Endodermal cell (in vitro differentiated cells): ENCODE data around the gene RPTOR. TPM values are rescaled to one million over a fixed set of nuclear protein-coding genes. Genes with fewer than 3 reads are reported as not detected.

Experiments
- DNase-seq: peaks from one replicate; pipeline ENCODE4 v3.0.0-alpha.2; 2017
- H3K27ac ChIP-seq: 2 replicates; pipeline ENCODE4 v1.5.1; 2013; ENCODE audit warnings: mild to moderate bottlenecking, low read depth, low read length, moderate library complexity
- H3K27me3 ChIP-seq: 2 replicates; pipeline ENCODE4 v1.6.1; 2013; ENCODE audit warnings: mild to moderate bottlenecking, low read length, moderate library complexity; ENCODE audit not compliant: insufficient read depth, control insufficient read depth, poor library complexity, severe bottlenecking
- H3K36me3 ChIP-seq: 2 replicates; pipeline ENCODE4 v1.7.0; 2013; ENCODE audit warnings: mild to moderate bottlenecking, low read length, moderate library complexity; ENCODE audit not compliant: control insufficient read depth, insufficient read depth
- H3K4me1 ChIP-seq: one replicate; pipeline ENCODE4 v1.7.0; 2013; ENCODE audit warnings: low read length; ENCODE audit not compliant: control insufficient read depth, insufficient read depth
- H3K4me3 ChIP-seq: 2 replicates; pipeline ENCODE4 v1.5.1; 2013; ENCODE audit warnings: mild to moderate bottlenecking, low read length, moderate library complexity
- H3K9ac ChIP-seq: 2 replicates; pipeline ENCODE4 v1.6.1; 2013; ENCODE audit warnings: mild to moderate bottlenecking, low read length, moderate library complexity; ENCODE audit not compliant: poor library complexity, severe bottlenecking; ENCODE audit errors: extremely low read depth
- H3K9me3 ChIP-seq: 2 replicates; pipeline ENCODE4 v1.6.1; 2013; ENCODE audit warnings: mild to moderate bottlenecking, low read length, moderate library complexity; ENCODE audit not compliant: control insufficient read depth
- H3K27ac Mint-ChIP-seq: 2 replicates; pipeline ENCODE4 v1.8.0; 2020; ENCODE audit warnings: mixed read lengths
- H3K27me3 Mint-ChIP-seq: 2 replicates; pipeline ENCODE4 v1.8.0; 2021; ENCODE audit warnings: mild to moderate bottlenecking, mixed read lengths; ENCODE audit not compliant: insufficient read depth
- H3K36me3 Mint-ChIP-seq: 2 replicates; pipeline ENCODE4 v1.8.0; 2020; ENCODE audit warnings: low read depth, mixed read lengths
- H3K4me1 Mint-ChIP-seq: 2 replicates; pipeline ENCODE4 v1.8.0; 2020; ENCODE audit warnings: mixed read lengths
- H3K4me3 Mint-ChIP-seq: 2 replicates; pipeline ENCODE4 v1.8.0; 2020; ENCODE audit warnings: mild to moderate bottlenecking, moderate library complexity, mixed read lengths
- H3K9me3 Mint-ChIP-seq: 2 replicates; pipeline ENCODE4 v1.8.0; 2020; ENCODE audit warnings: mild to moderate bottlenecking, mixed read lengths
- CTCF ChIP-seq: fragments of 200-600 bp; sonication (generic); conservative IDR thresholded peaks from 2 replicates; pipeline ENCODE4 v1.5.0; 2021; ENCODE audit warnings: antibody characterized with exemption, mild to moderate bottlenecking
- WGBS, 2 experiments: methylation state at CpG; one replicate each; pipeline versions ENCODE4 v1.1.5 to v1.1.7; 2013; ENCODE audit warnings: missing lambda C conversion rate in 2 of 2, mixed read lengths in 1 of 2; ENCODE audit not compliant: insufficient coverage in 1 of 2, insufficient read length in 1 of 2; 5-methylcytosine and 5-hydroxymethylcytosine counted together
- total RNA-seq, 2 donors: library from RNA; stranded (reverse); fragmentation: NEBNext Ultra II Directional in 1 of 2; extraction: Animal tissue kit (Norgen Biotek cat#: 25700) in 1 of 2; gene quantifications; 2 replicates in 1 of 2; 3 replicates in 1 of 2; pipeline ENCODE4 v1.2.1, GENCODE V29; 2021

RPTOR gene
- total RNA-seq, 2 donors from 2014 or later: 45.1 to 53.4 TPM

GRCh38 chr17:80751946-80752581, 207.4 kb downstream of the RPTOR start:
- Histone ChIP-seq H3K27ac (peak overlapping the region; percentile 72), H3K9ac (no peak overlapping the region), H3K4me1 (no peaks in the 10 kb centered on the region), H3K9me3 (no peaks in the 10 kb centered on the region), H3K36me3 (peaks cover 23% of the 10 kb centered on the region), H3K4me3 (no peak overlapping the region), H3K27me3 (no peaks in the 10 kb centered on the region)
- no peak for TF ChIP-seq CTCF
- Mint-ChIP-seq H3K9me3 (no peaks in the 10 kb centered on the region), H3K4me3 (no peak overlapping the region), H3K27me3 (no peaks in the 10 kb centered on the region), H3K36me3 (peaks cover 20% of the 10 kb centered on the region), H3K27ac (peak overlapping the region; percentile 12), H3K4me1 (peaks cover 8% of the 10 kb centered on the region)
- WGBS, 2 experiments: 72 to 84% methylated on average over 4 to 6 of the region's 6 CpGs
- no peak for DNase-seq

GRCh38 chr17:80753685-80754345, 209.2 kb downstream of the RPTOR start:
- H3K4me1 Mint-ChIP-seq: peaks cover 8% of the 10 kb centered on the region
- Histone ChIP-seq H3K4me1 (no peaks in the 10 kb centered on the region), H3K27me3 (no peaks in the 10 kb centered on the region), H3K9me3 (no peaks in the 10 kb centered on the region), H3K4me3 (no peak overlapping the region), H3K27ac (no peak overlapping the region), H3K9ac (no peak overlapping the region), H3K36me3 (peaks cover 23% of the 10 kb centered on the region)
- no peak for DNase-seq
- no peak overlapping the region for H3K27ac Mint-ChIP-seq
- WGBS, 2 experiments: 92% methylated on average over 10 to 17 of the region's 17 CpGs
- TF ChIP-seq CTCF: no peak
- no peak overlapping the region for H3K4me3 Mint-ChIP-seq
- H3K27me3 Mint-ChIP-seq: no peaks in the 10 kb centered on the region
- peaks cover 13% of the 10 kb centered on the region for H3K36me3 Mint-ChIP-seq
- H3K9me3 Mint-ChIP-seq: no peaks in the 10 kb centered on the region

- H3K27ac ChIP-seq: no peak overlapping the region
- Mint-ChIP-seq H3K4me1 (peaks cover 8% of the 10 kb centered on the region), H3K27ac (no peak overlapping the region), H3K36me3 (peaks cover 13% of the 10 kb centered on the region), H3K27me3 (no peaks in the 10 kb centered on the region), H3K9me3 (no peaks in the 10 kb centered on the region), H3K4me3 (no peak overlapping the region)
- no peaks in the 10 kb centered on the region for H3K9me3 ChIP-seq
- no peak overlapping the region for H3K9ac ChIP-seq
- no peaks in the 10 kb centered on the region for H3K4me1 ChIP-seq
- 78 to 82% methylated on average over 6 to 9 of the region's 9 CpGs for WGBS, 2 experiments
- no peaks in the 10 kb centered on the region for H3K27me3 ChIP-seq
- no peak for DNase-seq
- no peak overlapping the region for H3K4me3 ChIP-seq
- no peak for TF ChIP-seq CTCF
- H3K36me3 ChIP-seq: peaks cover 23% of the 10 kb centered on the region
These were observed 210.2 kb downstream of the RPTOR start for GRCh38 chr17:80754846-80755245.
